Adipose tissue (tissue), 3 donors: Measurements from ENCODE around the gene MIAT. TPM values are rescaled to one million over a fixed set of nuclear protein-coding genes. Genes with fewer than 3 reads are reported as not detected.

ENCODE experiments used
- H3K27ac ChIP-seq: one replicate; pipeline ENCODE4 v1.5.1; 2013; ENCODE audit warnings: low read depth, low read length
- WGBS, 3 donors: extraction: QIAGEN DNeasy Blood & Tissue Kit; methylation state at CpG; one replicate each; pipeline ENCODE4 v1.1.7; 2013; 5-methylcytosine and 5-hydroxymethylcytosine counted together
- polyA plus RNA-seq, 3 donors: library from polyadenylated mRNA; stranded (reverse); fragments of 200-250 nt; gene quantifications; one replicate each; pipeline ENCODE4 v1.2.3, GENCODE V29; 2013
- donor health status: healthy with polysubstance abuse.
- donor health status: Bipolar disorder and iron deficiency.
- donor health status: healthy.

Gene MIAT
- polyA plus RNA-seq, 3 donors, result 0.11 to 1.1 (median 0.29) TPM

GRCh38 chr22:26624803-26625202 lies 32.6 kb upstream of the MIAT start:
- H3K27ac ChIP-seq, result no peak overlapping the region
- 87 to 90% (median 88%) methylated on average over 12 of the region's 12 CpGs for WGBS, 3 donors

GRCh38 chr22:26629988-26630761 lies 27.2 kb upstream of the MIAT start:
- no peak overlapping the region for H3K27ac ChIP-seq
- 87 to 94% (median 94%) methylated on average over 18 of the region's 18 CpGs for WGBS, 3 donors

DNA sequence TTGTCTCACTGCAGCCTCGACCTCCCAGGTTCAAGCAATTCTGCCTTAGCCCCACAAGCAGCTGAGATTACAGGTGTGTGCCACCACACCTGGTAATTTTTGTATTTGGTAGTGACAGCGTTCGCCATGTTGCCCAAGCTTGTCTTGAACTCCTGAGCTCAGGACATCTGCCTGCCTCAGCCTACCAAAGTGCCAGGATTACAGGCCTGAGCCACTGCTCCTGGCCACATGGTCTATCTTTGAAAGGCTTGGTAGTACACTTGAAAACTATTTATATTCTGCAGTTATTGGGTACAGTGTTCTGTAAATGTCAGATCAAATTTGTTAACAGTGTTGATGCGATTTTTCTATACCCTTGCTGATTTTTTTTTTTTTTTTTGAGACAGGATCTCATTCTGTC lies 26.1 kb upstream of the MIAT start:
- no peak overlapping the region for H3K27ac ChIP-seq
- WGBS, 3 donors, result 92 to 97% (median 93%) methylated on average over 4 of the region's 4 CpGs

GRCh38 chr22:26632422-26633155 lies 24.8 kb upstream of the MIAT start:
- no peak overlapping the region for H3K27ac ChIP-seq
- WGBS, 3 donors, result 48 to 56% (median 50%) methylated on average over 8 of the region's 8 CpGs

DNA sequence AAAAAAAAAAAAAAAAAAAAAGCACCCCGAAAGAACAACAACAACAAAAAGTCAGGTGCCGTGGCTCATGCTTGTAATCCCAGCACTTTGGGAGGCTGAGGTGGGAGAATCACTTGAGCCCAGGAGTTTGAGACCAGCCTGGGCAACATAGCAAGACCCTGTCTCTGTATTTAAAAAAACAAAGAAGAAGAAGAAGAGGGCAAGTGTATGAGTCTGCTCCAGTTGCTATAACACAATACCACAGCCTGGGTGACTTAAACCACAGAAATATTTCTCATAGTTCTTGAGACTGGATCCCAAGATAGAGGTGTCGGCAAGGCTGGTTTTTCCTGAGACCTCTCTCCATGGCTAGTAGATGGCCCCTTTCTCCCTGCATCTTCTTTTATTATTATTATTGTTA lies 23.2 kb upstream of the MIAT start:
- WGBS, 3 donors, result 90 to 98% (median 95%) methylated on average over 3 of the region's 3 CpGs
- no peak overlapping the region for H3K27ac ChIP-seq

DNA sequence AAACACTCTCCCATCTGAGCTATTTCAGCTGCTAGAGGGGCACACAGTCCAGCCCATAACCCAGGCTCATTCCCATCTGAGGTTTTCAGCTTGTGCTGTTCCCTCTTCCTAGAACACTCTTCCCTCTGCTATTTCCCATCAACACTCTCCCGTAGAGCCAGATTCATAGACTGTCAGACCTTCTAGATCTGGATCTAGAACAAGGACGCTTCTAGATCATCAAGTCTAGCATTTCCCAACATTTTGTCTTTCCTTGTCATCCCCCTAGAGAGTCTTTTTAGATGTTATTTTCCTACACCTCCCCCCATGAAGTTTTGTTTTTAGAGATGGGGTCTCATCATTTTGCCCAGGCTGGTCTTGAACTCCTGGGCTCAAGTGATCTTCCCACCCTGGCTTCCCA lies 22.3 kb upstream of the MIAT start:
- H3K27ac ChIP-seq, result no peak overlapping the region
- 75 to 90% (median 86%) methylated on average over 2 of the region's 2 CpGs for WGBS, 3 donors

GRCh38 chr22:26636296-26636695 lies 21.1 kb upstream of the MIAT start:
- 22 to 48% (median 41%) methylated on average over 1 of the region's 1 CpG for WGBS, 3 donors
- H3K27ac ChIP-seq, result no peak overlapping the region

DNA sequence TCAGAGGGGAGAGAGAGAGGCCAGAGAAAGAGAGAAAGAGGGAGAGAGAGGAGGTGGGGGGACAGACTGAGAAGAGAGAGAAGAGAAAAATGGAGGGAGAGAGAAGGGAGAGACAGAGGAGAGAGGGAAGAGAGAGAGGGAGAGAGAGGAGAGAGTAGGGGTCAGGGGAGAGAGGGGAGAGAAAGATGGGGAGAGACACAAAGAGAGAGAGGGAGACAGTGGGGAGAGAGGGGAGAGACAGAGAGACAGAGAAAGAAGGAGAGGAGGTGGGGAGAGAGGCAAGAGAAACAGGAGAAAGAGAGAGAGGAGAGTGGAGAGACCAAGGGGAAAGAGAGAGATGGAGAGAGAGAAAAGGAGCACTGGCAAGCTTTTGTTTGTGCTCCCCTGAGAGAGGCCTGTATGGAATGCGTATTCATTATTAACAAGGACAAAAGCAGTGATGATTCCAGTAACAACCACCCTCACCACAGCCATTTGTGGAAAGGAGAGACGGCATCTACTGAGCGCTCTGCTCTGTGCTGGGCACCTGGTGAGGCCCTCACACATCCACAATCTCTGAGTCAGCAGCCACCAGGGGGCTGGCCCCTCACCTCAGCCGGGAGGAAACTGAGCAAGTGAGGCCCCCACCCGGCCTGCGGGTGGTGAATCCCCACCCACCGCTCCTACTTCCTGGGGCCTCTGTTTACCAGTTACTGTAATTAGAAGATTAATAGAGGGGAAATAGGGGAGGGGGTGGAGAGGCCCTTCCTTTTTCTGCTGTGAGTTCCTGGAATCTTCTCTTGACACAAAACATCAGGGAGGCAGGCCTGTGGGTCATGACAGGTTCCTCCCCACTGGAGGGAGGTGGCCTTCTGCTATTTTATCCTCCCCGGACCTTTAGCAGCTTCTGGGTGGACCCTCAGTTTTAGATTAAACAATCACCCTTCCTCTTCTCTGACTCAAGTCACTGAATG lies 14.6 kb upstream of the MIAT start:
- 17 to 51% (median 22%) methylated on average over 8 of the region's 8 CpGs for WGBS, 3 donors

GRCh38 chr22:26643418-26644100 lies 13.8 kb upstream of the MIAT start:
- no peak overlapping the region for H3K27ac ChIP-seq
- 82 to 89% (median 83%) methylated on average over 15 of the region's 15 CpGs for WGBS, 3 donors

More for the DNA sequence above, 14.6 kb upstream of the MIAT start:
- H3K27ac ChIP-seq, result no peak overlapping the region

GRCh38 chr22:26646158-26646557 lies 11.2 kb upstream of the MIAT start:
- no peak overlapping the region for H3K27ac ChIP-seq
- WGBS, 3 donors, result 54 to 66% (median 63%) methylated on average over 5 of the region's 5 CpGs

DNA sequence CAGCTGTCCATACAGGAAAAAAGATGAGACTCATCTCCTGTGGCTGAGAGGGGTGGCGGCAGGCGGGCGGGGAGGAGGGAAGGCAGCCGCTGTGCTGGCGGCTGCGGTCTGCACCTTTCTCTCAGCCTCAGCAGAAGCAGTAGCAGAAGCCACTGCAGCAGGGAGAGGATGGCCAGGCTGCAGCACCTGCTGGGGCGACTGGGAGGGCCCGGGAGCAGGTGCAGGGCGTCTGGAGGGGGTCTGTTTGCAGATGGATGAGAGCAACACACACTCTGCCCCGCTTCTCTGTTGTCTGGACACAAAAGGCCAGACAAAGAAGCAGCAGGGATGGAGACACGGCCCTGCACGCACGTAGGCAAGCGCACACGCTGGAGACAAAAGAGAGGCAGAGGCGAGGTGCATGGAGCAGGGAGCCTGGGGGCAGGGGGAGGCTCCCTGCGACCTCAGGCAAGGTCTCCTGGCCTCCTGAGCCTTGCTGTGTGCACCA lies 9.3 kb upstream of the MIAT start:
- no peak overlapping the region for H3K27ac ChIP-seq
- WGBS, 3 donors, result 21 to 32% (median 23%) methylated on average over 16 to 17 of the region's 17 CpGs

DNA sequence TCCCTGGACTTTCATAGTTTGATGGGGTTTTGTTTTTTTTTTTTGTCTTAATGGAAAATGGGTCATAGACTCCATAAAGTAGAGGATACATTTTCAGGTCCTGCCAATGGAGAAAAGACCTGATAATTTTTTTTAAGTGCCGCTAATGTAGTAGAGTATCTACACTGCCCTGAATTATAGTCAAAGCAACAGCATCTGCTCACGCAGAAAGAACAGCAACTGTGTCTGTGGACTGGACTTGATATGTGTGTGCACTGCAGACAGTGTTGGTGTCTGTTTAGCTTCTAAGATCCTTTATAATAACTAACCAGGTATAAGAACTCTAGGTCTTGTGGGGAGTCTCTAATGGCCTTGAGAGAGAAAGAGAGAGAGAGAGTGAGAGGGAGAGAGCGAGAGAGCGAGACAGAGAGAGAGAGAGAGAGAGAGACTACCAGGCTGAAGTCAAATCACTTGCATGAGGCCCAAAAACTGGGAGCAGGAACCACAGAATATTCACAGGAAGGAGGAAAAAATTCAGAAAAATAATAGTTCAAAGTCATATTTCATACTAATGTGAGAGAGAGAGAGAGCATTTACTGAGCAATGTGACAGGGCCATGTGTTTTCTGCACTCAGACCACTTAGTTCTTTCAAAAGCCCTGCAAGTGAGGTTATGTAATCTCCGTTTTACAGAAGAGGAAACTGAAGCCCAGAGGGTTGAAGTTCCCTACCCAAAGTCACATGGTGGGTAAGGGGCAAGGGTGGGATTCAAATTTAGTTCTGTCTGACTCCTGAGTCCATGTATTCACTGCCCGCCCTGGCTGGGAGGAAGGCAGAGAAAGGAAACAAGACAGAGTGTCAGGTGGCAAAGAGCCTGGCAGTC lies 8.6 kb upstream of the MIAT start:
- no peak overlapping the region for H3K27ac ChIP-seq
- WGBS, 3 donors, result 50 to 70% (median 51%) methylated on average over 6 of the region's 6 CpGs

DNA sequence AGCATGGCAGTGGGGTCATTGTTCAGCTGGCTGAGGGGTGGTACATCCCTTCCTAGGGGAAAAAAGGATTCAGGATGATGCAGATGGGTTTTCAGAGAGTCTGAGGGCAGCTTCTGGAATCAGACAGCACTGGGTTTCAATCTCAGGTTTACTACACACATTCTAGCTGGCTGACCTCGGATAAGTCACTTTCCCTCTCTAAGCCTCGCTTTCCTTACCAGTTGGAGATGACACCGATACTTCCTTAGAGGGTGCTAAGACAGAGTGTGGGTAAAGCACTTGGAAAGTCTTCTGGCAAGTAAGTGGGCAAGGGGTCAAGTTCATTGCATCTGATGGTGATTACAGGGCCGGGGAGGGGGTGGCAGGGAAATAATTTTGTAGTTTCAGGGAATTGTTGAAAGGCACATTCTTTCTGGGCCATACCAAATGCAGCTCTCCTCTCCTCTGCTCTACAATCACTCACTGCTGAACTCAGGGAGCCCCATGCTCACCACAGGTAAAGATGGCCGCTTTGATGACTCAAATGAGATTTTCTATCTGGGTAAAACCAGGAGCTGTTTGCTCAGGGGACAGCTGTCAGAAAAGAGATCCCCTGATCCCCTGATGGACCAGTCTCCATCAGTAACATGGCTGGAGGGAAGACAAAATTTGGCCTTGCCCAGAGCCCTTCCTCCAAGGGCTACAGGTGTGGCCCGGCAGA lies 6.5 kb upstream of the MIAT start:
- WGBS, 3 donors, result 78 to 87% (median 84%) methylated on average over 6 of the region's 6 CpGs
- no peak overlapping the region for H3K27ac ChIP-seq

GRCh38 chr22:26651815-26652214 lies 5.6 kb upstream of the MIAT start:
- WGBS, 3 donors, result 60 to 77% (median 73%) methylated on average over 10 of the region's 10 CpGs
- H3K27ac ChIP-seq, result no peak overlapping the region

DNA sequence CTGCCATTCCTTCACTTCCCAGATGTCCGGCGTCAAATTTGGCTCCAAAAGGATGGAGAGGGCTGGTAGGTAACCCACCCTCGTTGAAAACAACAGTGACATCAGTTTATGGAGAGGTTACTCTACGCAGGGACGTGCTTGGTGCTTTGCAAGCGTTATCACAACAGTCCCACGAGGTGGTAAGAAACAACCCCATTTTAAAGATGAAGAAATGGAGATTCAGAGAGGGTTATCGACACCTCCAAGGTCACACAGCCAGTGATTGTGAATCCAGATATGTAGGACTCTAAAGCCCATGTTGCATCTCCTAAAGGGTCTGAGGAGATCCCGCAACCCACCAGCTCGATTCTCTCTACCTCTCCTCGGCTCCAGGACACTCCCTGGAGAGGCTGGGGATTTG lies 773 bp downstream of the MIAT start:
- WGBS, 3 donors, result 3 to 7% (median 5%) methylated on average over 11 of the region's 11 CpGs
- no peak overlapping the region for H3K27ac ChIP-seq

- 2 to 3% (median 2%) methylated on average over 27 of the region's 27 CpGs for WGBS, 3 donors
- no peak overlapping the region for H3K27ac ChIP-seq
Measured at GRCh38 chr22:26658671-26659478, 1.5 kb downstream of the MIAT start.
